HG03342 (cell line): Measurements from ENCODE around the gene GPR135.

Experiments used
- ATAC-seq: cut with Tn5 transposase; IDR thresholded peaks from one replicate; pipeline ENCODE4 v1.9.1; 2021; ENCODE audit warnings: mild to moderate bottlenecking, moderate library complexity; ENCODE audit not compliant: unreplicated experiment

The GPR135 gene

DNA sequence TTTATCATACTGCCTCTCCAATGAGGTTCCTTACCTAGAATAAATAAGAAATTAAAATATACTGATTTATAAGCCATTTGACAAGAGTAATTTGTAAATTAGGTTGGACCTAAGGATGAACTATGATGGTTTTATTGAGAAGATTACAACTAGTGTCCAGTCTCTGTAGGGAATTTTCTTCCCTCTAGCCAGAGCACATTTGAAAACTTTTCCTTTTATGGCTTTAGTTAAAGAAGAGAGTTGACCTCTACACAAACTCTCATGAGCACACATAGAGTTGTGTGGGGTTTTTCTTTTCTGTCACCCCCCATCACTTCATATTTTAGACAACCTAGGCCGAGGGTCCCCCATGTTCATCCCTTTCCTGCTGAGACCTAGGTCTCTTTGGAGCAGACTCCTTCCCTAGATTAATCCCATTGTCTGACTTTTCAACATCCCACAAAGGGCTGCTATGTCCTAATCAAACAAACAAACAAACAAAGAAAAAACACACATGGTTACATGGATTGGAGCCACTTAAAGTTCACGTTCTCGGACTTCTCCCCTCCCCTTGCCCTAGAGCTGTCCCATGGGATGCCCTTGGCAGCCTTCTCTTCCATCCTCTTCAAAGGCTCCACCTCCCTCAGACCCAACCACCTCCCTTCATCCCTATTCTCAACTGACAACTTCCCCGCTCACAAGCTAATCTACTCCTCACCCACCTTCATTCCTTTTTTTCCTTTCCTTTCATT is 40.7 kb downstream of the GPR135 start:
- no peak for ATAC-seq

- no peak for ATAC-seq
Measured at GRCh38 chr14:59422069-59422881, 42.9 kb downstream of the GPR135 start.

- ATAC-seq = no peak
Measured at GRCh38 chr14:59419303-59419702, 45.9 kb downstream of the GPR135 start.

DNA sequence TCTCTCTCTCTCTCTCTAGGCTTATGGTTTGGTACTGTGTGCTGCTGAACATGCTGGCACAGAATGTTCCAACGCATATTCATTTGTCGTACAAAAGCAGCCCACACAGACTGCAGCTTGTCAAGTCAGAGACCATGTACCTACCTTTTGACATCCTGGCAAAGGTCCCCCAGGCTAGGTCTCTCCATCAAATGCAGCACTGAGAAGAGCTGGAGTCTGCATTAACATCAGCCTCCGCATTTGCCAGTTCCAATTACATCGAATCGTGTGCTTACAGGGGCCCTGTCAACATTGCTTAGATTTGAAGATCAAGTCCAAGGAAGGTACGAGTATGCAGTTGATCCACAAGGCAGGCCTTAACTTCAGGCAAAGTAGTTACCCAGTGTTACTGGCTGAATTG is 47.9 kb downstream of the GPR135 start:
- no peak for ATAC-seq

GRCh38 chr14:59415836-59416602 is 49.2 kb downstream of the GPR135 start:
- no peak for ATAC-seq
